Ovary (tissue), 9 donors: ENCODE results near the gene IDH3A. TPM values are rescaled to one million over a fixed set of nuclear protein-coding genes. Genes with fewer than 3 reads are reported as not detected.

ENCODE experiments used
- DNase-seq, 5 donors: peaks; one replicate each; pipeline ENCODE4 v3.0.0-alpha.2; 2019 to 2020
- H3K27ac ChIP-seq, 2 donors: fragments of 200-600 bp; one replicate each; pipeline versions ENCODE4 v1.5.1 to v1.8.0; 2019 to 2022
- H3K27me3 ChIP-seq: fragments of 200-600 bp; one replicate; pipeline ENCODE4 v1.8.0; 2022
- H3K36me3 ChIP-seq: fragments of 200-600 bp; sonication (generic); one replicate; pipeline ENCODE4 v1.5.1; 2019
- H3K4me1 ChIP-seq: one replicate; pipeline ENCODE4 v1.8.1; 2013; ENCODE audit warnings: mild to moderate bottlenecking, moderate library complexity; ENCODE audit not compliant: insufficient read depth
- H3K4me3 ChIP-seq: fragments of 200-600 bp; sonication (generic); one replicate; pipeline ENCODE4 v1.5.1; 2017
- H3K9me3 ChIP-seq, 2 donors: fragments of 200-600 bp in 1 of 2; sonication (generic) in 1 of 2; one replicate each; pipeline versions ENCODE4 v1.5.1 to v1.8.1; 2013 to 2019; ENCODE audit warnings: mild to moderate bottlenecking in 1 of 2, moderate library complexity in 1 of 2
- CTCF ChIP-seq, 3 donors: fragments of 450-650 bp in 2 of 3; fragments of 200-600 bp in 1 of 3; IDR thresholded peaks; one replicate each; pipeline versions ENCODE4 v1.5.1 to v1.8.0; 2016 to 2022; ENCODE audit warnings: antibody characterized with exemption in 3 of 3, mild to moderate bottlenecking in 1 of 3
- EP300 ChIP-seq: sonication (generic); formaldehyde crosslinking; IDR thresholded peaks from one replicate; pipeline ENCODE4 v1.6.1; 2017; ENCODE audit warnings: antibody characterized with exemption
- POLR2A ChIP-seq: fragments of 450-650 bp; IDR thresholded peaks from one replicate; pipeline ENCODE4 v1.6.1; 2017; ENCODE audit warnings: antibody characterized with exemption, mild to moderate bottlenecking, moderate library complexity
- WGBS, 3 donors: extraction: QIAGEN DNeasy Blood & Tissue Kit in 1 of 3; methylation state at CpG; one replicate each; pipeline versions ENCODE4 v1.1.5 to v1.1.7; 2013 to 2017; 5-methylcytosine and 5-hydroxymethylcytosine counted together
- intact Hi-C, 4 donors: fragments of 100-400 bp; cut with DNase I; formaldehyde crosslinking; loops; one replicate each; pipeline versions ENCODE4 v1.11.0 to v1.15.1; 2022 to 2023
- polyA plus RNA-seq, 2 donors: library from polyadenylated mRNA; stranded (reverse); fragments of 200-250 nt in 1 of 2; fragments of 350-450 nt in 1 of 2; fragmentation: Illumina TruSeq in 1 of 2; extraction: RNeasy Lipid Tissue Mini Kit (QIAGEN cat#74804) in 1 of 2; gene quantifications; one replicate each; pipeline ENCODE4 v1.2.3, GENCODE V29; 2013 to 2014
- total RNA-seq, 7 donors: library from RNA; depleted of rRNA in 2 of 7; stranded (reverse); fragments of >200 nt in 2 of 7; fragmentation: NEBNext Ultra II Directional in 3 of 7; extraction: Animal tissue kit (Norgen Biotek cat#: 25700) in 3 of 7; gene quantifications; one replicate each; pipeline versions ENCODE4 v1.1.0 to v1.2.4, GENCODE V29; 2016 to 2023
- donor health status: DM: no; HTN: no; CAD: no; lungs with moderate emphysema.
- donor health status: DM: no; HTN: no; CAD: no.
- donor health status: Bipolar disorder and iron deficiency.
- donor health status: DM: yes; HTN: yes; CAD: no.
- donor health status: DM: no; HTN: no; CAD: no.
- donor health status: DM: yes; HTN: yes; CAD: no.

Gene IDH3A
- total and polyA plus RNA-seq, 9 donors: 19.4 to 82.4 (median 58.6) TPM

DNA sequence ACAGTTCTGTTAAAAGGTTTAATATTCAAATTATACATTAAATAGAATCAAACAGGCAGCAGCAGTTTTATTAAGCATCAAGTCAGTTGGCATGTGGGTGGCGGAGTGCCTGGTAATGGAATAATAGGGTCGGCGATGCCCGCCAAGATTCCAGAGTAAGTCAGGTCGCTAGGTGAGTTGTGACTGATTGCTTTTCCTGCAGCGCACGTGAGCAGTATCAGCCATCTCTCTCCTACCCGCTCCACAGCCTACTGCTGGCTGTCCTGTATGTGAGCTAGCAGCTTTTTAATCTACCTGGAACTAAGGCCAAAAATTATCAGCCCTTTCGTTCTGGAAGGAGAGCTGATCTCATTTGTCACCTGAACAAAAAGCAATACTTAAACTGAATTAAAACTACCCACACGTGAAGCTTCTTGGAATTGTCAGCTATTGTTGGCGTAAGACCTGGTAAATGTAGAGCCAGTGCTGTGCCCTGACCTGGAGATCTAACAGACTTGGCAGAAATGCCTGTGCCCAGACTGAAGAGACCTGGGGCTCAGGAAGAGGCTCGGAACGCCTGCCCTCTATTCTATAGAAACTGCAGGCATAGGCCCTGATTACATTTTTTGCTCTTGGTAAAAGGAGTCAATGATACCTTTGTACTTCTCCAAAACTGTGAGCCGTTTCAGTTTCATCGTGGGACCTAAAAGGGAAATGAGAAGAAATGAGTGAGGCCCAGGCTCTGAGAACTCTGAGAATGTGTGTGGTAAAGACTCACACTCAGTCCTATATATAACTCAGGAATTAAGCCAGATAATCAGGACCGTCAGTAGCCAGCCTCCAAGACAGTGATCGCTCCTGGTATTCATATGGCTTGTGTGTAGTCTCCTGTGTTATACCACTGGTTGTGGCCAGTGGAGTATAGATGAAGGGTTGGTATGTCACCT is 21.9 kb downstream of the IDH3A start:
- WGBS, 3 donors: 91 to 94% (median 92%) methylated on average over 17 of the region's 17 CpGs
- peaks cover 1% of the 10 kb centered on the region for H3K4me1 ChIP-seq
- peaks cover 2% of the 10 kb centered on the region for H3K36me3 ChIP-seq
- TF ChIP-seq EP300: no peak
- no peak for TF ChIP-seq POLR2A
- TF ChIP-seq CTCF (IDR thresholded peaks at IDR 0.05): no peak
- DNase-seq: no peak
- H3K27ac ChIP-seq: no peak overlapping the region
- no peaks in the 10 kb centered on the region for H3K9me3 ChIP-seq
- H3K27me3 ChIP-seq: no peaks in the 10 kb centered on the region
- intact Hi-C loops: no loop called here
- no peak overlapping the region for H3K4me3 ChIP-seq

GRCh38 chr15:78171864-78172472 is 22.8 kb downstream of the IDH3A start:
- Histone ChIP-seq H3K4me3 (no peak overlapping the region), H3K27ac (no peak overlapping the region), H3K4me1 (peaks cover 1% of the 10 kb centered on the region), H3K27me3 (no peaks in the 10 kb centered on the region), H3K9me3 (no peaks in the 10 kb centered on the region), H3K36me3 (peaks cover 2% of the 10 kb centered on the region)
- no peak for DNase-seq
- intact Hi-C loops: no loop called here
- WGBS, 3 donors: 91 to 94% (median 93%) methylated on average over 9 of the region's 9 CpGs
- no peak for TF ChIP-seq CTCF (IDR thresholded peaks at IDR 0.05)
- no peak for TF ChIP-seq POLR2A
- no peak for TF ChIP-seq EP300

DNA sequence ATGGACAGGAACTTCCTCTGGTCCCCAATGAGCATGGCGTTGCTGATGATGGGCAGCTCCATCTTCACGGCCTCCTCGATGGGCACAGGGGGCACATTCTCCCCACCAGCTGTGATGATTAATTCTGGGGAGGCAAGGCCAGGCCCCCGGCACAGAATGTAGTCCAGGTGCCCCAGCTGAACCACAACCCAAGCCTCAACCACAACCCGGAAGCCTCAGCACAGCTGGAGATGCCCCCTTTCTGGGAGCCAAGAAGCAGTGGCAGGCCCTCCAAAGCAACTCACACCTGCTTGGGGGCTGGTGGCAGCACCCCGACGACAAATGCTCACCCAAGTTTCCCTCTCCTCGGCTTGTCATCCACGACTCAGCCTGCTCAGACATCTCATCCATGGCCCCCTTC is 25.2 kb downstream of the IDH3A start:
- Histone ChIP-seq H3K9me3 (no peaks in the 10 kb centered on the region), H3K4me1 (peaks cover 1% of the 10 kb centered on the region), H3K36me3 (no peaks in the 10 kb centered on the region), H3K27ac (no peak overlapping the region), H3K27me3 (no peaks in the 10 kb centered on the region), H3K4me3 (no peak overlapping the region)
- TF ChIP-seq EP300: no peak
- TF ChIP-seq POLR2A: no peak
- intact Hi-C loops: no loop called here
- 75 to 88% (median 85%) methylated on average over 9 of the region's 9 CpGs for WGBS, 3 donors
- no peak for DNase-seq

GRCh38 chr15:78175330-78175729 is 26.2 kb downstream of the IDH3A start:
- WGBS, 3 donors: 9 to 52% (median 40%) methylated on average over 2 of the region's 2 CpGs
- intact Hi-C loops: no loop called here
- Histone ChIP-seq H3K4me3 (no peak overlapping the region), H3K27me3 (no peaks in the 10 kb centered on the region), H3K4me1 (peaks cover 1% of the 10 kb centered on the region), H3K9me3 (no peaks in the 10 kb centered on the region), H3K27ac (no peak overlapping the region), H3K36me3 (no peaks in the 10 kb centered on the region)
- DNase-seq: no peak
- TF ChIP-seq CTCF (IDR thresholded peaks at IDR 0.05) (no peak), POLR2A (no peak), EP300 (no peak)
